HG02571 (cell line): ENCODE results near the gene EPHA3.

ENCODE experiments used
- ATAC-seq: cut with Tn5 transposase; IDR thresholded peaks from one replicate; pipeline ENCODE4 v1.9.1; 2021; ENCODE audit warnings: mild to moderate bottlenecking, moderate library complexity; ENCODE audit not compliant: unreplicated experiment

The EPHA3 gene

DNA sequence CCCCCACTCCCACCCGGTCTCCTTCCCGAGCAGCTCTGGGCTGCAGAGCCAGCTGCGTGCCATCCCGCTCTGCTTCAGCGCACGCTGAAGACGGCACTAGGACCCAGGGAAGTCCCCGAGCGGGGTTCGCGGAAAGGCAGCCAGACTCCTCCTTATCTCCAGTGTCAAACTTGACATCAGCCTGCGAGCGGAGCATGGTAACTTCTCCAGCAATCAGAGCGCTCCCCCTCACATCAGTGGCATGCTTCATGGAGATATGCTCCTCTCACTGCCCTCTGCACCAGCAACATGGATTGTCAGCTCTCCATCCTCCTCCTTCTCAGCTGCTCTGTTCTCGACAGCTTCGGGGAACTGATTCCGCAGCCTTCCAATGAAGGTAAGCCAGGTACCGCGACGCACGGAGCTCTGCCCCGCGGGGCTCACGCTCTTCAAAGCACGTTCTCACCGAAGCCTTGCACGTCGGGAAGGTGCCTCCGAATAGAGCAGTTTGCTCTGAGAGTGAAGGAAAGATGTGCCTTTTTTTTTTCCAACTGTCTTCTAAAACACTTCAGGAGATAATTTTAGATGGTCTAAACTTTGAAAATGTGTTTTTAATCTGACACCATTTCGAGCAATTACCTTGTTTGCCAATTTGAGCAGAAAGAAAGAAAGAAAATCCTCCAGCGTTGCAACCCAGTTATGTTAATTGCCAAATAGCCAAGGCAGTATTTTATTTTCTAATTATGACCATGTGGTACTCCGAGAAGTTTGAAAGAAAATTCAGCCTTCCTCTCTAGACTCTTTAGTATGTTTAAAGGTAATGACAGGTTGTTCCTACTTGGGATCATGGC, at the start of gene EPHA3:
EPHA3 (plus strand) TSS at position 161 of the 830 bp plus-strand sequence; CDS start at position 289, 128 bp downstream.
- peak; percentile 97 for ATAC-seq

DNA sequence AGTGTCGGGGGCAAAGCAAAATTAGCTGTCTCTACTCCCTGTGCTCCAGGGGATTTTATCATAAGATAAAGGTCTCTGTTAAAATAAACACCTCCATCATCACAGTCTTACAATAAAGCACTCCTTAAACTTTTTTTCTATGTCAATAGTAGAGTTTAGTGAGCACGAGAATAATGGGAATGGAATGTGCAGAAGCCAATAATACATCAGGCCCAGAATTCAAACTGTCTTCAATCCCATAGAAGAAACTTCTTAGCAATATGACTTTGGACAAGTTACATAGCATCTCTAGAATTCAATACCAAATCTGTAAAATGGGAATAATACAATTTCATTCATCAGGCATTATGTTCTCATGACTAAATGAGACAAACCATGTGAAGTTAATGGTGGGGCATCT, 49.0 kb upstream of the EPHA3 start:
- ATAC-seq = no peak

DNA sequence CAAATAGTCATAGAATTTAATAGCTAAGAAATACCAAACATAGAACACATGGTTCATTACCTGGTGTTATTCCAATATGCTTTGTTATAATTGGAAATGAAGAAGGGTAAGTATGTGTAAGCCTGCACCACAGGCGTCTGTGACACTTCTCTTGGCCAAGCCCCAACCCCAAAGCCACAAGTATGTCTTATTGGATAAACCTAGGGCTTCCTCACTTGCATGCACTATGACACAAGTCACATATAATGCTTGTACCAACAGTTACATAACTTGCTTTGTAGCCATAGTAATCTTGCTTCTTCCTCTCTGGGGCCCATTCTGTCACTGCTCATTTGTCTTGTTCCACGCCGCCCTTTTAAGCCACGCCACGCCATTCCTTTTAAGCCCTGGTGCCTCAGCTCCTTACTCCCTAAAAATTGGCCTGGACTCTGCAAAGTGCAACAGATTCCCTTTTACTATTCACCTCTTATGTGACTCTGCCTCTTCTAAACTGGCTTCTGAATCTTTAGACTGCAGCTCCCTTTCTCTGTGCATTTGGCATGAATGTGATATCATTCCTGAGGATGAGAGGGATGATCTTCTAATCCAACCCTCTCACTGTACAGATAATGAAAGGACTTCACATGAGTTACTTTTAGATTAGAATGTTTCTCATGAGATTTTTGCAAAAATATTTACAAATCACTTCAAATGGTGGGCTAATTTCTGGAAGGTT, 48.1 kb upstream of the EPHA3 start:
- no peak for ATAC-seq

DNA sequence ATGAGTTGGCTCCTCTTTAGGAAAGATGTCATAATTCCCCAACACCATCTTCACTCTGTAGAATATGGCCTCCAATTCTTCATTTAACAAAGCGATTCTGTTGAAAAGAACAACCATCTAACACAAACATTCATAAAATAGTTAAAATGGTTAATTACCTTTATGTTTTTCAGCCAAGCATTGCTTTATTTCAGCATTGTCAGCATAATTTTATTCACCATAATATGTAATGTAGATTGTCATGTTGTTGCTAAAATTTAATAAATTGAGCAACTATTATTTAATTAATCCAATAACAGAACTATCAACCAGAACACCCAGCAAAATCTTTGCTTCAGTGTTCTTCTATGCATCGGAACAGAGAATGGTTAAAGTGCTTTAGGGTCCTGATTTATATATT, 46.2 kb upstream of the EPHA3 start:
- ATAC-seq = no peak

DNA sequence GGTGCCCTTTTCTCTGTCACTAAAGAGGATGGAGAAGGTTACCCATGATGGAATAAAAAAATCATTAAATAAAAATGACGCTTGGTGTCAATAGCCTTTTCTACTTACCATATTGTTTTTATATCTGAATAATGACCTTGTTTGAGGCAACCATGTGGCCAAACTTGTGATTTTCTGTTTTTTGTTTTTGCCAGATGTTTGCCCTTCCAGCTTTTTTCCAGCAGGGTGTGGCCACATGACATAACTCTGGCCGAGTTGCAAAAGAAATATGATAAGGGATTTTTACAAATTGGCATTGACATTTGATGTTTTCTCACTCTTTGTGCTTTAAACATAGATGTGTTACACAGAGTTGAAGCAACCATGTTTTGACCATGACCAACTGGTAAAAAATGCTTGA, 39.7 kb upstream of the EPHA3 start:
- ATAC-seq = no peak

DNA sequence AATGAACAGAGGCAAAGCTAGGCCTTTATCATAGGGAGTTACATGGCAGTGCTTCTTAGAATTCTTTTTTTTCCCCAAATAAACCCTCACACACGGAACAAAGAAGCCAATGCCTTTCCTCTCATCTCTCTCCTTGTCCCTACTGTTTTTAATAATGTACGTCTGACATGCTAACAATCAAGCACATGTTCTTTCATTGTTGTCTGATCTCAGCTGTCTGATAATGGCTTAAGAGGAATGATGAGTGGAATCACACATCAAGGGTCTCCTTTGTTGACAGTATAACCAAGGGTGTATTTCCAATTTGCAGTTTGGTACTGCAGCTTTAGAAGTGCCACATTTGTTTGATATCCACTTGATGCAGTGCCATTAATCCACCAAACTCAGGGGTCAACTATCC, 34.8 kb upstream of the EPHA3 start:
- no peak for ATAC-seq

DNA sequence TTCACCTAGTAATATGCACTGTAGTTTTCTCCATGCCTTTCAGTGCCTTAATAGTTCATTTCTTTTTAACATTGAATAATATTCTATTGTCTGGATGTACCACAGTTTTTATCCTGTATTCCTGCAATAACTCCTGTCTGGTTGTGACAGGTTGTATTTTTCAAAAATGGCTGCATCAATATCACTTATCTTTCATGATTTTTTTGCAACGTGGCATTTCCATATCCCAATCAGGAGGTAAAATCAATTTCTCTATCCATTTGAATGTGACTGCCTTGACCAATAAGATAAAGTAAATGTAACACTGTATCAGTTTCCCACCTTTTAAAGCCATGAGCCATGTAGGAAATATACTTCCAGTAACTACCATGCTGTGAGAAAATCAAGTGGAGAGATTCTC, 27.5 kb upstream of the EPHA3 start:
- no peak for ATAC-seq

DNA sequence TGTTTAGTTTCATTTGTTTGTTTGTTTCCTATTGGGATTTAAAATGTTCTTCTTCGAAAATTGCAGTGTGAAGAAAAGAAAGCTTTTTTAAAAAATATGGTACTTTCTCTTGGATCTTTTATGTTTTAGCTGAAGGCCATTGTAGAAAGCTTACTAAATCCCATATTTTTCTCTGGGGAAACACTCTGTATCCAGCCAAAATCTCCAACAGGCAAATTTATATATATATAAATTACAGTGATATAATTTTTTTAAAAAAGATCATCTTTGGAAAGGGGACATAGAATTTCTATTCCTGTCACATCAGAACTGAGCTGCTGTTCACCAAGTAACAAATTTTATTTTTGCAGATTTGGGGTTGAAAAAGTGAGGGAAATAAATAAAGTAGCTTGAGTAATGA, 19.6 kb upstream of the EPHA3 start:
- no peak for ATAC-seq

DNA sequence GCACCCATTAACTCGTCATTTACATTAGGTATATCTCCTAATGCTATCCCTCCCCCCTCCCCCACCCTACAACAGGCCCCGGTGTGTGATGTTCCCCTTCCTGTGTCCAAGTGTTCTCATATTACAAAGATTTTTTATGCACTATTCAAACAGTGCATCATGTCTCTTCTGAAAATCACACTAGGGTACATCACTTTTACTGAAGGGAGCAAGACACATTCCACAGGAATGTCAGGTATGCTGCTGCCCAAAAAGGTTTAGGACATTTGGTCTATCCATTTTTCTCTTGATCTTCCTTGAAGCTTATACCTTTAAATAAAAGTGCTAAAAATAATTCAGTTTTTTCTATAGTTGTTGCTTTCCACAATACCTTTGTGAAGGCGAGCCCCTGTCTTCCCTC, 9.2 kb upstream of the EPHA3 start:
- no peak for ATAC-seq

DNA sequence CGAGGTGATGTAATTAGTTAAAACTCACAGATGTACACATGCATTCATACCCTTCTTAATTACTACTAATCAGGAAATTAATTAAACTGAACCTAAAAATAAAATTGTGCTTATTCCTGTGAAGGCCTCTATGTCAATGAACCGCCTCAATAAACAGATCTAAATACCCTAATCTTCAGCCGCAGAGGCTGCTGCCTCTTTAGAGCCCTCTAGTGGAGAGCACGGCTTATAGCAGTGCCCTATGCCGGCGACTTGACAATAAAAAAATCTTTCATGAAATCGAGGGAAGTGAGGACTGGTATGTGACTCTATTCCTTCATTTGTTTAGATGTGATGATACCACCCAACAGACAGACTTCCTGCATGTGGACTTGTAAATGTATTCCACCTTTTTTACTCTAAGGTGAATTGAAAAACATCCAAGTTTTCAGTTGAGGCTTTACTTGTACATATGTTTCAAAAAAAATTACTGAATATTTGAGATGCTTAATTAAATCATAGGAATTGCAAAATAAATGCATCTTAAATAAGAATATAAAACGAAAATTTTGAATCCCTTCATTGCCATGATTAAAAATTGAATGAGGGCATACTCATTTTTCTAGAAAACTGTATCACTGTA, 8.3 kb upstream of the EPHA3 start:
- ATAC-seq = peak; percentile 94

DNA sequence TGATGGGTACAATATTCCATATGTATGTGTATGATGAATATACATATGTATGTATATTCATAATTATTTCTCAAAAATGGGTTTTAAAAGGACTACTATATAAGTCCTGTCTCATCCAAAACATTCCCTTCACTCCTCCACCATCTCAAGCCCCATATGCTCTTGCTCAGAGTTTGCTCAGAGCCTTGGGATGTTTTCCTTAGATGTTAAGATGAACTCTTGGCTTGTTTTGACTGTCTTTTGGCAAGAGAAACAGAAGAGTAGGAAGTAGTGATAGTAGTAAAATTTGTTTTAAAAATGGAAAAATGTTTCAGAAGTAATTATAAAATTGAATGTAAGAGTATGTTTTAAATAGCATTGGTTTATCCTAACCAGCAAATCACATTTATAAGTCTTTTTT, 6.2 kb upstream of the EPHA3 start:
- ATAC-seq = no peak

DNA sequence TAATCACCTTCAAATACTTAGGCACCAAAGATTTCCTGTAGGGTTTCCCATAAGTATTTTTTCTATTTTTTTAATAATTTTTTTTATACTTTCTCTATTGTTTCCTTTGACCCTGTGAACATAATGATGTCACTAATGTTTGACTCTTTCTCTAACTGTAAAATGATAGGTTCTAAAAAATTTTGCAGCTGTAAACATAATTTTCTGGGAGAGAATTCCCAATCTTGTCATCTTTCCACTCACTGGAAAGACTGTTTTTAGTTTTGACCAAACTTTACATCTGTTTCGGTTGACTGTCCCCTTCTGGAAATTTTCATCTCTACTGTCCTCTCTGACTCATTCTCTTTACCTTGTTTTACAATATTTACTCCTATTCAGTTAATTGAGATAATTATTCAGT, 5.5 kb upstream of the EPHA3 start:
- no peak for ATAC-seq

DNA sequence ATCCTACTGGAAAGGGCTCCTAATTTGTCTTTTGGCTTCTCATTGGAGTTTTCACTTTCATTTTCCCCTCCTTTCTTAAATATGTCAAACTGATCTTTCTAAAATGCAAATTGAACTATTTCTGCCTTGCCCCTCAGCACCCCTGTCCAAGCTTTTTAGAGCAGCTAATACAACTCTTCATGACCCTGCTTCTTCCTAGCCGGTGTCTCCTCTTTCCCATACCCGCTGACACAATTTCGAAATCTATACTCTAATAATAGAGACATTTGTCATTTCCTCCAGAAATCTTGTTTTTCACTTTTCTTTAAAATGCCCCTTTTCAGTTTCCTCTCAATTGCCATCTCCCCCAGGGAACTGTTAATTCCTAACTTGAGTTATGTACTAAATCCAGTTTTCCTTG, 2.9 kb upstream of the EPHA3 start:
- ATAC-seq = no peak

DNA sequence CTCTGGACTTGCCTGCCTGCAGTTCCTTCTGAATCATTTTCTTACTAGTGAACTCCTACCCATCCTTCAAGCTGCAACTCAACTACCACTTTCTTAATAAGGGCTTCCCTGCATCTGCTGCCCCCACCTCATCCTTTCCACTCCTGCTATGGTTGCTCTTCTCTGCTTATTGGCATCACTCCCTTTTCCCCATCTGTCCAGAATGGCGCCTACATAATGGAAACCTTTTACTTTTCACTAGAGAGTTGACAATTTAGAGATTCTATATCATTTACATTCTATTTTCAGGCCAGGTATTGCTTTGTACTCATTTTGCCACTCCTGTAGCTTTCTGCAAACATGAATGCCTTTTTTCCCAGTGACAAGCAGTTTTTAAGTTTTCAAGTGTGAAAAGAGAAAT, 1.9 kb upstream of the EPHA3 start:
- ATAC-seq = no peak

DNA sequence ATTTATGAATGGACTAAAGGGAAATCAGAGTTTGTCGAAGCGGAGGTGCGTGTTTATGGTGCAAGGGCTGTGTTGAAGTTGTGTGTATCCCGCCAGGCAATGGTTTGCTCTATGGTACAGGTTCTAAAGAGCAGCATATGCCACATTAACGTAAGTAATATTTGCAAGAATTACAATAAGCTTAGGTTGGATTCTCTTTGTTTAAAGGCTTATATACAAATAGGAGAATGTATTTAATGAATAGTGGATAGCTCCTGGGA, 800 bp downstream of the EPHA3 start:
- no peak for ATAC-seq

DNA sequence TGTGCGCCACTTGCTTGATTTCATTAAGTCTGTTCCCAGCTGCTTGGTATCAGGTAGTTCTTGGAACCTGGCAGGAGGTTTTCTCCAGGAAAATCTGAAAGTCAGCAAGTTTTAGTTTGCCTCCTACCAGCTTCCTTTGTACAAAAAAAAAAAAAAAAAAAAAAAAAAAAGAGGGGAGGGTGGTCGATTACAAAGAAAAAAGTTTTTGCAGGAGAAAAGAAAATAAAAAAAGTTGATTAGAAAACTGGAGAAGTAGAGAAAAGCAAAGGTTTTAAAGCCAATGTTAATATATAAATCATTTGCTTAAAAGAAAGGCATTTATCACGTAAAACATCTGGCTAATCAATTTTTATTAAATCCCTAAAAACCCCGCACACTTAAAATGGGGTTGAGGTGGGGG, 5.9 kb downstream of the EPHA3 start:
- ATAC-seq = no peak

DNA sequence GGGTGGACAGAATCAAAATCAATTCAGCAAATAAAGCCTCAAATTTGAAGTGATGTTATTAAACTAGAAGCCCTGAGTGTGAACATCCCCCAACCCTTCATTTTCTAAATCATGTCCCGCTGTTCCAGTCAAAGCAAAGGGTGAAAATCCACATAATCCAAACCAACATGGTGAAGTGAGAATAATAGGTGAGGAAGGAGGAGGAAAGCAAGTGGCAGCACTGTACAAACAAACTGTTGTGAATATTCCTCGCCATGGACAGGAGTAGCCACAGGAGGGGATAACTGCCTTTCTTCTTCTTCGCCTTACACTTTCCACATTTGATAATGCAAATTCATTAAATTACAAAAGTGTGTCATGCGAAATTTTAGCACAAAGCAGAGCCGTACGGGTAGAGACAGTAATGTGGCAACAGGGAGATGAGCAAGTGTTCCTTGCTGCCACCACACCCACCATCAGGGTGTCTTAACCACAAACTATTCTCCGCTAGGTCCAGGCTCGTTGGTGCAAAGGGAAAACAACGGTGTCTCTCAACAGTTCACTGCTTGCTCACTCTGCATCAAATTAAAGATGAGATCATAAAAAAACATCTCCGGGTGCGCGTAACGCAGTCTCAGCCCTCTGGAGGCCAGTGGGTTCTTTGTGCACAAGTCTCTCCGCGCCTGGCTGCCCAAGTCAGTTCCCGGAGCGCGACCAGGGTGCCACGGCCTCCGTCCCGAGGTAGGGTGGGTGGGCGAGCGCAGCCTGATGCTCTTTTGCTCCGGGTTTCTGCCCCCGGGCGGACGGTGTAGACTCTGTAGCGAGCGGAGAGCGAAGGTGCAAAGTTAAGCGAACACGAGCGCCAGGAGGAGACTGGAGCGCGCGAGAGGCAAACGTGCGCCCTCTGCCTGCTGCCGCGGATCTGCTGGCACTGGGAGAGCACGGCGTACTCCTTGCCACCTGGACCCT, 6.7 kb downstream of the EPHA3 start:
- peak; percentile 81 for ATAC-seq

DNA sequence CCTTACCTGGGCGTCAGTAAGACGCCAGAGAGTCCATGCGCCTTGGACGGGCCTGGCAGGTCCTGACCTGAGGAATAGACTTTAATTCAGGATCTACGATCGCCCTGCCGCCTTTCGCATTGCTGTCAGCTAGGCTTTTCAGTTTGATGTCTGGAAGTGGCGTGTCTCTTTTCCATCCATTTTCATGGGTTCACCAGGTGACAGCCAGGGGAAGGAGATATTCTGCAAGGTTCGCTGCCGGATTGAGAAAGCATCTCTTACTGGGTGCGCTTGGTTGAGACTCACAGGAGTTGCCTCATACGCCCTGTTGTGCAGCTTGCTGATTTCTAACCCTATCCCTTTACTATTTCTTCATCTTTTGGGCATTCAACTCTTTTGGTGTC, 7.4 kb downstream of the EPHA3 start:
- no peak for ATAC-seq

DNA sequence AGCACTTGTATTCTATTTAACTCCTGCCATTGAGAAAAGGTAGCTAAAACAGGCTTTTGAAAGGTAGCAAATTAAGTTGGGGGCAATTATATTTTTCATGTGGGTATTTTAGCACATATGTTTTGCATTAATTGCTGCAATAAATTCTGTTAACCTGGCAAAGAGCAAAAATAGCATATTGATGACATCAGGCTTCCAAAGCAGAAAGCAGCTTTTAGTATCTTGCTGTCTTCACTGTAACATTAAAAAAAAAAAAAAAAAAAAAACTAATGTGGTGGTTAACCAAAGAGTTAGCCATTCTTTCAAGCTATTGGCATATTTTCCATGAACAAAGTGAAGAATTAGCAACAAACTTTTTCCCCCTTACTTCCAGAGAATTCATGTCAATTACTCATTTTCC, 9.1 kb downstream of the EPHA3 start:
- no peak for ATAC-seq

DNA sequence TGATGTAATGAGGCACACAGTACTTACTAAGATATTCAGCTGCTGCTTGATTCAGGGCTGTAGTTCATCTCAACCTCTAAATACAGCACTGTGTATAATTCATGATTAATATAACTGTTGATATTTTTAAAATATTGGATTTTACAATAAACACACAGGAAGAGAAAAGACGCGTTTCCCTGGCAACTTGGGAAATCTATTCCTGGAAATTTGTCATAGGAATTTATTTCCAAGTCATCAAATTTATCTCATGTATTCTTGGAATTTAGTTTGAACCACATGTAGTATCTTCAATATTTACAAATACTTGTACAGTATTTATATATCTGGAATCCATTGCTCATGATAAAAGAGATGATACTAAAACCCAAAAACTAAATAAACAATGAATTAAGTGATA, 30.6 kb downstream of the EPHA3 start:
- no peak for ATAC-seq

DNA sequence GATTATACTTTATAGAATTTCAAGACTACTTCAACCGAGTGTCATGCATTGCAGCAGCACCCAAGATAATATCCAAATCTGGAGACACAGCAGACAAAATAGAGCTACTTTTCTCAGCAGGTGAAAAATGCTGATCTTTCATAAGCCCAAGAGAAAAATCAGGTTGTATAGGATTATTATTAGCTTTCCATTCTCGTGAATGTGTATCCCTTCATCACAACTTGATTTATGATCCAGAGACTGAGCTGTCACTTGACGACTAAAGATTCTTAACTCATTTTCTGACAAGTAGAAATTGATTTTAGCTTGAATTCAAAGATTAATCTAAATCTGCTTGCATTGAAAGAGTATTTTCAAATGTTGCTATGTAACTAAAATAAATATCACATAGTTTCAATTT, 32.4 kb downstream of the EPHA3 start:
- no peak for ATAC-seq
